Cardiac muscle cell (in vitro differentiated cells and primary cell): ENCODE results near the gene SEC24C. TPM values are rescaled to one million over a fixed set of nuclear protein-coding genes. Genes with fewer than 3 reads are reported as not detected.

Experiments used
- DNase-seq, 2 donors: peaks; one replicate each; pipeline versions ENCODE4 v3.0.0 to v3.0.0-alpha.2; 2010 to 2017; ENCODE audit warnings: low read depth in 1 of 2, low spot score in 1 of 2
- H3K27ac ChIP-seq: fragments of 200-600 bp; sonication (generic); 2 replicates; pipeline ENCODE4 v1.5.1; 2016
- H3K27me3 ChIP-seq: fragments of 200-600 bp; sonication (generic); 2 replicates; pipeline ENCODE4 v1.6.0; 2016; ENCODE audit warnings: control low read depth
- H3K36me3 ChIP-seq: fragments of 200-600 bp; sonication (generic); 2 replicates; pipeline ENCODE4 v1.5.1; 2016; ENCODE audit warnings: control low read depth
- H3K4me1 ChIP-seq: fragments of 200-600 bp; sonication (generic); 2 replicates; pipeline ENCODE4 v1.8.1; 2017; ENCODE audit warnings: low read depth, mild to moderate bottlenecking, mixed run types
- H3K4me3 ChIP-seq: fragments of 200-600 bp; sonication (generic); 2 replicates; pipeline ENCODE4 v1.5.1; 2016; ENCODE audit warnings: mild to moderate bottlenecking
- H3K9me3 ChIP-seq: fragments of 200-600 bp; sonication (generic); 2 replicates; pipeline ENCODE4 v1.5.1; 2017; ENCODE audit warnings: low read depth, mild to moderate bottlenecking, control low read depth
- CTCF ChIP-seq: IDR thresholded peaks from 2 replicates; pipeline ENCODE4 v1.5.1; 2012; ENCODE audit warnings: low read depth, mild to moderate bottlenecking, low read length
- polyA plus RNA-seq: library from polyadenylated mRNA; unstranded; fragments of >200 nt; fragmentation: Nextera tagmentation; extraction: Ambion mirVana; gene quantifications from 2 replicates; pipeline ENCODE4 v1.2.1, GENCODE V29; 2016
- total RNA-seq: library from RNA; depleted of rRNA; stranded (reverse); fragments of >200 nt; gene quantifications from 2 replicates; pipeline ENCODE4 v1.2.3, GENCODE V29; 2016

SEC24C gene
- total and polyA plus RNA-seq, 2 experiments from 2014 or later: 65.2 to 68.7 TPM

DNA sequence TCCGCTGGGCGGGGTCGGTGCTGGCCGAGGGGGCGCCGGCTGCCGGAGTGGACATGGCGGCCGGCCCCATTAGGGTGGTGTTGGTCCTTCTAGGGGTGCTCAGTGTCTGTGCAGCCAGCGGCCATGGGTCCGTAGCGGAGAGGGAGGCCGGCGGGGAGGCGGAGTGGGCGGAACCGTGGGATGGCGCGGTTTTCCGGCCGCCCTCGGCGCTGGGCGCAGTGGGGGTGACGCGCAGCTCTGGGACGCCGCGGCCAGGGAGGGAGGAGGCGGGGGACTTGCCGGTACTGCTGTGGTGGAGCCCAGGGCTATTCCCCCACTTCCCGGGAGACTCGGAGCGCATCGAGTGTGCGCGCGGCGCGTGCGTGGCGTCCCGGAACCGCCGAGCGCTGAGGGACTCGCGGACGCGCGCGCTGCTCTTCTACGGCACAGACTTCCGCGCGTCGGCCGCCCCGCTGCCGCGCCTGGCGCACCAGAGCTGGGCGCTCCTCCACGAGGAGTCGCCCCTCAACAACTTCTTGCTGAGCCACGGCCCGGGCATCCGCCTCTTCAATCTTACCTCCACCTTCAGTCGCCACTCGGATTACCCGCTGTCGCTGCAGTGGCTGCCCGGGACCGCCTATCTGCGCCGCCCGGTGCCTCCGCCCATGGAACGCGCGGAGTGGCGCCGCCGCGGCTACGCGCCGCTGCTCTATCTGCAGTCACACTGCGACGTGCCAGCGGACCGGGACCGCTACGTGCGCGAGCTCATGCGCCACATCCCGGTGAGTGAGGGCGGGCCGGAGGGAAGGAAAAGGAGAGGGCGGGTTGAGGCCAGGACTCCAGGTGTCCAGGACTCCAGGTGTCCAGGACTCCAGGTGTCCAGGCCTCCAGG, 28.3 kb downstream of the SEC24C start:
- peak overlapping the region; percentile 77 for H3K4me3 ChIP-seq
- peak; percentile 82 to 87 for DNase-seq
- H3K9me3 ChIP-seq: no peaks in the 10 kb centered on the region
- TF ChIP-seq CTCF: peak; percentile 16
- no peaks in the 10 kb centered on the region for H3K27me3 ChIP-seq
- H3K27ac ChIP-seq: peak overlapping the region; percentile 90
- peaks cover 9% of the 10 kb centered on the region for H3K4me1 ChIP-seq
- peaks cover 35% of the 10 kb centered on the region for H3K36me3 ChIP-seq

DNA sequence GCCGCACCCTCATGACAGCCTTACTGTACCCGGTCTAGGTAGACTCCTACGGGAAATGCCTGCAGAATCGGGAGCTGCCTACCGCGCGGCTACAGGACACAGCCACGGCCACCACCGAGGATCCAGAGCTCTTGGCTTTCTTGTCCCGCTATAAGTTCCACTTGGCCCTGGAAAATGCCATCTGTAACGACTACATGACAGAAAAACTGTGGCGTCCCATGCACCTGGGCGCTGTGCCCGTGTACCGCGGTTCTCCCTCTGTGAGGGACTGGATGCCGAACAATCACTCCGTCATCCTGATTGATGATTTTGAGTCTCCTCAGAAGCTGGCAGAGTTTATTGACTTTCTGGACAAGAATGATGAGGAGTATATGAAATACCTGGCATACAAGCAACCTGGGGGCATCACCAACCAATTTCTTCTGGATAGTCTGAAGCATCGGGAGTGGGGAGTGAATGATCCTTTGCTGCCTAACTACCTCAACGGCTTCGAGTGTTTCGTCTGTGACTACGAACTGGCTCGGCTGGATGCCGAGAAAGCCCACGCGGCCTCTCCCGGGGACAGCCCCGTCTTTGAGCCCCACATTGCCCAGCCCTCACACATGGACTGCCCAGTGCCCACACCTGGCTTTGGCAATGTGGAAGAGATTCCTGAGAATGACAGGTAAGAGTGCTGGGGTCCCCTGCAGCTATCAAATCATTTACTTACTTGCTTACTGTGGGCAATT, 29.1 kb downstream of the SEC24C start:
- H3K4me3 ChIP-seq: peak overlapping the region; percentile 77
- H3K27me3 ChIP-seq: no peaks in the 10 kb centered on the region
- peak in 1 of 2 donors; percentile 9 for DNase-seq
- H3K9me3 ChIP-seq: no peaks in the 10 kb centered on the region
- peaks cover 28% of the 10 kb centered on the region for H3K36me3 ChIP-seq
- H3K4me1 ChIP-seq: peaks cover 9% of the 10 kb centered on the region
- H3K27ac ChIP-seq: peak overlapping the region; percentile 90
- TF ChIP-seq CTCF: no peak

DNA sequence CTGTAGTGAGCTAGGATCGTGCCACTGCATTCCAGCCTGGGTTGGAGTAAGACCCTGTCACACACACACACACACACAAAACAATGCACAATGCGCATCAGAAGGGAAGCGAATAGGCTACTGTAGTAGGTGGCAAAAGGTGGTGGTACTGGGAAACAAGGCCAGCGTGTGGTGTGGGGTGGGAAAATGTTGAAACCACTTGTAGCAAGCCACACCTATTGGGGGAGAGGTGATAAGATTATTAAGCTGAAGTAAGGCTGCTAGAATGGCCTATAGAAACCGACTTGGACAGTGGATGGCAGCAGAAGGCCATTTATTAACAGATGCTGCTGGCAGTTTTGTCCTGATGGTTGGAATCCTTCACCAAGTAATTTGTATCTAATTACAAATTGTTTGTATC, 30.5 kb downstream of the SEC24C start:
- peak overlapping the region; percentile 40 for H3K27ac ChIP-seq
- TF ChIP-seq CTCF: no peak
- peak overlapping the region; percentile 77 for H3K4me3 ChIP-seq
- peaks cover 9% of the 10 kb centered on the region for H3K4me1 ChIP-seq
- H3K9me3 ChIP-seq: no peaks in the 10 kb centered on the region
- peak; percentile 56 to 64 for DNase-seq
- peaks cover 24% of the 10 kb centered on the region for H3K36me3 ChIP-seq
- H3K27me3 ChIP-seq: no peaks in the 10 kb centered on the region

DNA sequence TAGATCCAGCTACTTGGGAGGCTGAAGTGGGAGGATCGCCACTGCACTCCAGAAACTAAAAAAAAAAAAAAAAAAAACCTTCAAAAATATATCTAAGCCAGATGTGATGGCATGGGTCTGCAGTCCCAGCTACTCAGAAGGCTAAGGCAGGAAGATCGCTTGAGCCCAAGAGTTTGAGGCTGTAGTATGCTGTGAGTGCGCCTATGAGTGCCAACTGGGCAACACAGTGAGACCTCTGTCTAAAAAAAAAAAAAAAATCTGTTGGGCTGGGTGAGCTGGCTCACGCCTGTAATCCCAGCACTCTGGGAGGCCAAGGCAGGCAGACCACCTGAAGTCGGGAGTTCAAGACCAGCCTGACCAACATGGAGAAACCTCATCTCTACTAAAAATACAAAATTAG, 34.8 kb downstream of the SEC24C start:
- Histone ChIP-seq H3K36me3 (peaks cover 18% of the 10 kb centered on the region), H3K27me3 (no peaks in the 10 kb centered on the region), H3K4me3 (no peak overlapping the region), H3K4me1 (peaks cover 13% of the 10 kb centered on the region), H3K9me3 (no peaks in the 10 kb centered on the region), H3K27ac (no peak overlapping the region)
- DNase-seq: no peak
- TF ChIP-seq CTCF: no peak

- no peaks in the 10 kb centered on the region for H3K27me3 ChIP-seq
- TF ChIP-seq CTCF: no peak
Observed at GRCh38 chr10:73779539-73780197, 35.5 kb downstream of the SEC24C start.

More at GRCh38 chr10:73779539-73780197, 35.5 kb downstream of the SEC24C start:
- Histone ChIP-seq H3K27ac (no peak overlapping the region), H3K36me3 (peaks cover 18% of the 10 kb centered on the region), H3K9me3 (no peaks in the 10 kb centered on the region), H3K4me1 (peaks cover 13% of the 10 kb centered on the region), H3K4me3 (no peak overlapping the region)
- no peak for DNase-seq
